Stimulated activated CD4-positive, alpha-beta T cell treated with anti-CD3 and anti-CD28 coated beads, Interleukin-15, amount 100 ng/mL, for 1 hour (primary cell): Measurements from ENCODE around the gene NFATC3.

Experiments used
- DNase-seq, 2 donors: peaks; one replicate each; pipeline ENCODE4 v3.0.0-alpha.2; 2020; ENCODE audit warnings: low read depth in 1 of 2, low spot score in 1 of 2

Gene NFATC3

DNA sequence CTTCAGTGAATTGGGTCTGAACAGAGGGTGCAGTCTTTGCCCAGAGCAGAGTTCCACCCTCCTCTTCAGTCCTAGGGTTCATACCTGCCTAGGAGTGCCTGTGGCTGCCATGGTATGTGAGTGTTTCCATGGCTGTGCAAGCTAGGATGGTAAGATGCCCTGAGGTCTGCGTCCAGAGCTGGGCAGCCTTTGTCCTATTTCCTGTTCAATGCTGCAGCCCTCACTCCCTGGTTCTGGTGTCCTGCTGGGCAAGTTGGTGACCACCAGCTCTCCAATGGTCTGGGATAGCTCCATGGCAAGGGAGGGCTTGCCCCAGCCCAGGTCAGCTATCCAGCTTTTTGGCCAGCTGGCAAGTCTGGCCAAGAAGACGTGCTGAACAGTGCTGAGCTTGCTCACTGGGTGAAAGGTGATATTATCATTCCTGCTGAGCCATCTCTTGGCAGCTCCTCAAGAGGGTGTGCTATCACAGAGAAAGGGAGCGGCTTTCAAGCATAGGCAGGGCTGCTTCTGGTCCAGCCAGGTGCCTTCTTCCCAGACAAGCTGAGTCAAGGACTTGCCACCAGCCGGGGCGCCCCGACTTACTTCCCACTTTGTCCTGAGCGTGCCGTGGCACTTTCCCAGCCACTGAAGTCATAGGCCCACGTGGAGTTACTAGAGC lies 13.0 kb upstream of the NFATC3 start:
- DNase-seq, result no peak

DNA sequence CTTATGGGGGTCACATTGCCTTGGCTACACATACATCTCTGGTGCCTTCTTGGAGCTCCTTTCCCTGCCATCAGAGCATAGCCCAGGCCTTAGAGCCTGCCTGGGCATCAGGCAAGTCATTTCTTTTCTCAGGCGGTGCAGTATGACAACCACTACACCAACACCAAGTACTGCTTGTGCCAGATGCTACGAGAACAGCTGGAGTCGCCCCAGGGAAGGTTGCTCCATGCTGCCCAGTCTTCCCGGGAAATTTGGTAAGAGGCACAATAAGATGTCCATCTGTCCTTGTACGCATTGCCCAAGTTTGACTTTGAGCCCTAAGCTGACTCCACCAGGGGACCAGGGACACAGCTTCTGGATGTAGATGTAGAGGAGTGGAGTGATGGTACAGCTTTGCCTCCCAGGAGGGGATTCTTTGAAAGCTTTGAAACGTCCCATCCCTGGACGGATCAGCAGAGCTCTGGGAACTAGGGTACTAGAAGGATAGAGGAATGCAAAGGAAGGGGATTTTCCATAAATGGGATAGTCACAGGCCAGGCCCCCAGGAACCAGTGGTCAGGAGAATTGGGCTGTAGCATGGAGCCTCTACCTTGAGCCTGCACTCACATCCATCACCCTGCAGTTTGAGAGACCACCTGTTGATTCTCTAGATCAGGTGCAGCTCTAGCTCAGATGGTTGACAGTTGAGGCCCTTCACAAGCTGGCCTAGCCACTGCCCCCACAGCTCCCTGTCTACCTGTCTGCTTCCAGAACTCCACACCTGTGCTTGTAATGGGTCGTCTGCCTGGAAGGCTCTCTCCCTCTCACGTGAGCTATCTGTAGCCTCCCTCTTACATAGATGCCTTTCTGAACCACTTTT lies 11.0 kb upstream of the NFATC3 start:
- no peak for DNase-seq

DNA sequence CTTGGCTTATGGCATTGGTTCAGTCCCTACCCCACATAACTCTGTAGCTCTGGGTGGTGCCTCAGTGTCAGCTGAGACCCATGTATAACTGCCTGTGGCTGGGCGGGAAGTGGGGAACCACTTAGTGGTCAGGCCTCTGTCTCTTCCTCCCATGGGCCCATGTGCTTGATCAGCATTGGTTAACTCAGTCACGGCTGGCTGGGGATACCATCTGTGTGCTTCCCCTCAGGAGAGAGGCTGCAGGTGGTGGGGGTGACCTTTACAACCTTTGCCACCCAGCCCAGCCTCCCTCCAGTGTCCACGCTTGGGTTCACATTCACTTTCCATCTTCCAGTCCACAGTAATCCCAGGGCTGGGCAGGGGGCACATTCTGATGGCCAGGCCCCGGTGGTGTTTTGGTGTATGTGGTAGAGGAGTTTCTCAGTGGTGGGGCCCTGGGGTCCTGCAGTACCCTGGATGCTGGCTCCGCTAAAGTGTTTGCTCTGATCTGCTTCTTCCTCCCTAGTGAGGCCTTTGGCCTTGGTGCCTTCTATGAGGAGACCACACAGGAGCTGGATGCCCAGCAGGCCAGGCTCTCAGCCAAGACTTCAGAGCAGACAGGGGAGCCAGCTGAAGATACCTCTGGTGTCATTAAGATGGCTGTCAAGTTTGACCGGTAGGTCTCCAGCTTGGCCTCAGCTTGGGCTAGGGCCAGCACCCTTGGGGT lies 10.2 kb upstream of the NFATC3 start:
- no peak for DNase-seq

DNA sequence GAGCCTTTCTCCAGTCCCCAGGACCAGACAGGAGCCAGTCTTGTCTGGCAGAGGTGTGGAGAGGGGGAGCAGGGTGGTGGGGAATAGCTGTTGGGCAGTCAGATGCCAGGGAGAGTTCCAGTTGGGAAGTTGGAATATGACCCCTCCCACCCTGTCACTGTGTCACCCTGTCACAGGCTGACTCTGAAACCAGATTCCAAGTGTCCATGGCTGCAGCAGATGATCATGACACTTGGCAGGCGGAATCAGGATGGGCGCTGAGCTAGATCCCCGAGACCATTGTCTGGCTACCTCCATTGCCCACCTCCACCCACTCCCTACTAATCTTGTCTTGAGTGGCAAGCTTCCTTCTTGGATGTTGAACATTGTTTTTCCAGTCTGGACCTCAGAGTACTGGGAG lies 9.2 kb upstream of the NFATC3 start:
- no peak for DNase-seq

DNA sequence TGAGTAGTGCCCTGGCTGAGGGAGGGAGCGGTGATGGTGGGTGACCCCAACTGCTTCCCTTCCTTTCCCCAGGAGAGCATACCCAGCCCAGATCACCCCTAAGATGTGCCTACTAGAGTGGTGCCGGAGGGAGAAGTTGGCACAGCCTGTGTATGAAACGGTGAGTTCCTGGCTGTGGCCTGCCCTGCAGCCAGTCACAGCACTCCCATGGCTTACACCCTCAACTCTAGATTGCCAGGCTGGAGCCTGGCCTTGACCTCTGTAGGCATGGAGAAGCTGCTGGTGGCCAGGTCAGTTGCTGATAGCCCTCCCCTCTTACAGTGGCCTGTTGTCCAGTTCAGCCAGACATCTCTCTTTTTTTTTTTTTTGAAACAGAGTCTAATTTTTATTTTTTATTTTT lies 8.6 kb upstream of the NFATC3 start:
- no peak for DNase-seq

DNA sequence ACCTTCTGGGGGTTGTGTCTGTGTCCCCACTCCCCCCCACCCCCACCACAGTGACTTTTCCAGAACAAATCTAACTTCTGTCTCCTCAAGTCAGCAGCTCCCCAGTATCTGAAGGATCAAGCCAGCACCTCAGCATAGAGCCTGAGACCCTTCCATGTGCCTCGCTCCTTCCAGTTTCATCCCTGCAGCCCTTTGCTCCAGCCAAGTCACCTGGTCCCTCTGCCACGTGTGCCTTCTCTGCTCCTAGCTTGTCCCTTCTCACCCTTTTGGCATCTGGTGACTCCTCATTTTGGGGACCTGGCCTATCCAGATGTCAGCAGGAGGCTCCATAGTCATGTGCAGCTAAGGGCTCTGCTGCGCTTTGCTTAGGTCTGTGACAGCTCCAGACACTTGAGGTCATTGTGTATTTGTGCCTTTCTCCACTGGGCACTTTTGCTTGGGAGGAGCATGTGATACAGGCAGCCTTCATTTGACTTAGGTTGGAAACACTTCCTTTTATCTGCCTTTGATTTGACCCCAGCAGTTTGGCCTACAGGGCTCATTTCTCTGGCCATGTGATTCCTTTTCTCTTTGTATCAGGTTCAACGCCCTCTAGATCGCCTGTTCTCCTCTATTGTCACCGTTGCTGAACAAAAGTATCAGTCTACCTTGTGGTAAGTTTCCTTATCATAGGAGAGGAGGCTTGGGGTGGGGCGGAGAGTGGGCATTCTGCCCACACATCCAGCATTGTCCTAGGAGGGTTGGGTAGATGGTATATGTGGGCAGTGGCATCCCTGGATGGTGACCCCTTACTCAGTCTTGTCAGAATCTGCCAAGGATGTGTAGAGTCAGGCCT lies 7.1 kb upstream of the NFATC3 start:
- DNase-seq, result no peak

DNA sequence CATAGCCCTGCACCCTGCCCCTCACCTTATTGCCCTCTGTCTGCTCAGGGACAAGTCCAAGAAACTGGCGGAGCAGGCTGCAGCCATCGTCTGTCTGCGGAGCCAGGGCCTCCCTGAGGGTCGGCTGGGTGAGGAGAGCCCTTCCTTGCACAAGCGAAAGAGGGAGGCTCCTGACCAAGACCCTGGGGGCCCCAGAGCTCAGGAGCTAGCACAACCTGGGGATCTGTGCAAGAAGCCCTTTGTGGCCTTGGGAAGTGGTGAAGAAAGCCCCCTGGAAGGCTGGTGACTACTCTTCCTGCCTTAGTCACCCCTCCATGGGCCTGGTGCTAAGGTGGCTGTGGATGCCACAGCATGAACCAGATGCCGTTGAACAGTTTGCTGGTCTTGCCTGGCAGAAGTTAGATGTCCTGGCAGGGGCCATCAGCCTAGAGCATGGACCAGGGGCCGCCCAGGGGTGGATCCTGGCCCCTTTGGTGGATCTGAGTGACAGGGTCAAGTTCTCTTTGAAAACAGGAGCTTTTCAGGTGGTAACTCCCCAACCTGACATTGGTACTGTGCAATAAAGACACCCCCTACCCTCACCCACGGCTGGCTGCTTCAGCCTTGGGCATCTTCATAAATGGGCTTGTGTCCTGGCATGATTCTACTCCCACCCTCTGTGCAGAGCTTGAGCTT lies 6.3 kb upstream of the NFATC3 start:
- no peak for DNase-seq

DNA sequence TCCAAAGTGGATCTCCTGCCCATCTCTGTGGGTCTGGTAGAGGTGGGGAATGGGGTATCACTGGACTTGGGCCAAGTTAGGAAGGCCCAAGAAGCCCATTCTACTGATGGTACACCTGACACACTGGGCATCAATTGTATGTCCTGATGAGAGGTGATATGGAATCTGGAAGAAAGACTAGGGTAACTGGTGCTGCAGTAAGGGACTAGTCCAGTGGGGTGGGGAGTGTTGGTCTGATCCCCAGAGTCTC lies 5.9 kb upstream of the NFATC3 start:
- DNase-seq, result no peak

DNA sequence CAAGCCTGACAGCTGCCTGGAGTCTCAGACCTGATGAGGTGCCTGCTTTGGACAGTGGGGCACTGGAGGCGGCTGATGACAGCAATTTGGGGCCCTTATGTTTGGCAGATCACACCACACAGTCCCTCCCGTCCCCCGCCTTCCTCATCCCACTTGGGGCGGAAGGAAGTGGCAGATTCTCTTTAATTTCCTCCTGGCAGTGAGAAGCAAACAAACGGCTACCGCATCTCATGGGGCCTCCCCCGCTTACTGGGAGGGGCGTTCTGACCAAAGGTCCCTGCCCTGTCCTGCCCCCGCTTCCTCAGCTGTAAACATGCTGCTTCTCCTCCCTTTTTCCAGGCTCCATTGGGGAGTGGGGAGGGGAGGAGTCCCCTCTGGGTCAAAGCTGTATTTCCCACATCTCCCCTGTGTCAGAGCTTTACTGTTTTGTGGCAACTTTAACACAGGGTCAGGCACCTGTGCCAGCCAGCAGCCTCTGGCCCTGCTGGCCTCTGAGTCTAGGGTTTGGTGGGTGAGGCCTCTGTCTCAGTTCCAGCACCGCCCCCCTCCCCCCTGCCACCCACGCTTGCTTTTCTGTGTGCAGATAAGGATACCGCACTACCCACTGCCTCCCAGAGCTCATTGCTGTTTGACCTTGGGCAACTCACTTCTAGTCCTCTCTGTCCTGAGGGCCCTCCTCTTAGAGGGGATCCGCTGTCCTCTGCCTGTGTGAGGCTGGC lies 5.4 kb upstream of the NFATC3 start:
- DNase-seq, result peak; percentile 47 to 48

DNA sequence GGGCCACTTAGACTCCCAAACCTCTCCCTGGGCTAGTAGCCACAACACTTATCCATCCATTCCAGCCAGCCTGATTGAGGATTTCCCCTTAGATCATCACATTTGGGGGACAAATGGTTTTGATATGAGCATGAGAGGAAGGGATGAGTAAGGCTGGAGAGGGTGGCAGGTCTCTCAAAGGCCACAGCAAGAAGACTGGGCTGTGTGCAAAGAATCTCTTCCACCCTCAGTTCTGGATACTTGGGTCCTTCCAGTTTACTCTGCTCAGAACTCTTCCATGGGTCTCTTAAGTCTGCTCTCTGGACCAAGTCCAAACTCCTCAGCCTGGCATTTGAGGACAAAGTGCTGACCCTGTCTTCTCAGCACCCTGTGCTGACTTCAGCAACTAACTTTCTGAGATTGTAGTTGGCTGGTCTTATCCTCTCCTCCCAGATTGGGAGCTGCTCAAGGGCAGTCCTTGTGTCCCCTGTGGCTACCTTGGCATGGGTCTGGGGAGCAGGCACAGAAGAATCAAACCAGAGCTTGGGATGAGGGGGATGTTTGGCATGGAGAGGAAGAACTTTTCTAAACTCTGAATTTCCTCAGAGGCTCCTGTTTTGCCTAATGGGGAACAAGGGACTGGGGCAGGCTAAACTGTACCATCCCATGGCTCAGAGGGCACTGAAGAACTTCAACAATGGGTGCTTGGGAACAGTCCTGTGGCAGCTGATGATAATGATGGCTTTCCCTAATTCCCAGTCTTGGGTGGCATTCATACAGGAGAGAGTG lies 3.1 kb upstream of the NFATC3 start:
- no peak for DNase-seq

DNA sequence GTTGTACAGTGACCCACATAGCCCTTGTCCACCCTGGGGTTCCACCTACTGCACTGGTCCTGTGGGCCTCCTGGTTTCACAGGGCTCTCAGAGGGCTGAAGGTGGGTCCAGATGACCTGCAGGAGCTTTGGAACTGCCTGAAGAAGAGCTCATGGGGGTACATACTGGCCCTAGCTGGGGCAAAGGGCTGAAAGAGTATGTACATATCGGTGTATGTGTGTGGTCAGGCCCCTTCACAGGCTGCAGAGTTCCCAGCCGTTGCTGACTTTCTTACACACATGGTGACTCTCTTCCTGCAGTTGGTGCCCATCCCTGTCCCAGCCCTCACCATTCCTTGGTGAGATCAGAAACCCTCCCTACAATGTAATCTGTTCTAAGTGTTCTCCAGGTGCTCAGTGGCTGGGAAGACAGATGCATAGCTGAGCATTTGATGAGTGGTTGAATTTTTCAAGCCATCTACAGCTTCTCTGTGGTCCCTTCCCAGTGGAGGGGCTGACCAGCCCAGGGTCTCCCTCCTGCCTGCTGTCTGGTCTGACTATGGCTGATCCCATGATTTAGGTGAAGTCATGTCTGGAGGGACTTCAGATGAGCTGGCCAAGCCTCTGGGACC lies 2.4 kb upstream of the NFATC3 start:
- no peak for DNase-seq

DNA sequence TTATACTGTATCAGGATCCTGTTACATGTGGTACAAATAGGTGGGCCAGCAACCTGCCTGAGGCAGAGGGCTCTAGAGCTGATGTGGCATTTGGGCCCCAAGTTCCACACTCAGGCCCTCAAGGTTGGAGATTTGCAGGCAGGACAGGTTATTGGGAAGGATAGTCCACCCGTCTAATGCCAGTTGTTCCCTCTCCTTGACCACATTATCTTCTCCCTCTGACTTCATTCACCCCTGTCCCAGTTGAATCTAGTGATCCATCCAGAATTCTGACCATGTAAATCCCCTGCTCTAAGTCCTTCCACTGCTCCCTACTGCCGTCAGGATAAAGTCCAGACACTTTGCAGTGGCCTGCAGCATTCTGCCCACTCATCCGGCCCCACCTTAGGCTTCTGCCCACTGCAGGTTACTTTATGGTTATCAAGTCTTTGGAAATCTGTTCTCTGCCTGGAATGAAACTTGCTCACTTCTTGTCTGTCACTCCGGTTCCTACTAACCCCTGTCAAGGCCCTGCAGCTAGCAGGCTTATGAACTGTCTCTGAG lies 1.9 kb upstream of the NFATC3 start:
- DNase-seq, result no peak

DNA sequence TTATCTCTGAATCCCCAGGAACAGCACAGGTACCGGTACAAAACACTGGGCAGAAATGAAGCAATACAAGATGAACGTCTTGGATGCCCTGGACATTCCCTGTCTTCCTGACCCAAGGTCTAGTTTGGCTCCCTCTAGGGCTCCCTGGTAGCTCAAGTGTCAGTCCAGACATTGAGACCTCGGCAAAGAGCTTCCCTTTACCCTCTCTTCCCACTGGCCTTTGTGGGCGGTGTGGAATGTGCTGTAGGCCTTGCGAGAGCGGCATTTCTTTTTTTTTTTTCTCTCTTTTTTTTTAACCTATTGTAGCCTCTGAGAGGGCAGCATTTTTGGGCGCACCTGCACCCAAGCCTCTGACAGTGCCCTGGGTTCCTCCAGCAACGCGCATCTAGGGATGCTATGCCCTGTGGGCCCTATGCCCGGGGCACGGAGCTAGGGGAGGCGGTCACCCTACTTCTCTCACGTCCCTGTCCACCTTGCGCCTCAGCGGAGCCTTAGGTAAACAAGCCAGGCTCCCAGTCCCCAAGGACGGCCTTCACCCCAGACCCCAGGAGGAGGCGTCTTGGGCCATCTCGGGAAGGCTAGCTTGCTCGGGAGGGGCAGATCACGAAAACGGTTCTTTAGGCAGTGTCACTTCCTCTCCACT lies 1.2 kb upstream of the NFATC3 start:
- peak in 1 of 2 donors; percentile 23 for DNase-seq

DNA sequence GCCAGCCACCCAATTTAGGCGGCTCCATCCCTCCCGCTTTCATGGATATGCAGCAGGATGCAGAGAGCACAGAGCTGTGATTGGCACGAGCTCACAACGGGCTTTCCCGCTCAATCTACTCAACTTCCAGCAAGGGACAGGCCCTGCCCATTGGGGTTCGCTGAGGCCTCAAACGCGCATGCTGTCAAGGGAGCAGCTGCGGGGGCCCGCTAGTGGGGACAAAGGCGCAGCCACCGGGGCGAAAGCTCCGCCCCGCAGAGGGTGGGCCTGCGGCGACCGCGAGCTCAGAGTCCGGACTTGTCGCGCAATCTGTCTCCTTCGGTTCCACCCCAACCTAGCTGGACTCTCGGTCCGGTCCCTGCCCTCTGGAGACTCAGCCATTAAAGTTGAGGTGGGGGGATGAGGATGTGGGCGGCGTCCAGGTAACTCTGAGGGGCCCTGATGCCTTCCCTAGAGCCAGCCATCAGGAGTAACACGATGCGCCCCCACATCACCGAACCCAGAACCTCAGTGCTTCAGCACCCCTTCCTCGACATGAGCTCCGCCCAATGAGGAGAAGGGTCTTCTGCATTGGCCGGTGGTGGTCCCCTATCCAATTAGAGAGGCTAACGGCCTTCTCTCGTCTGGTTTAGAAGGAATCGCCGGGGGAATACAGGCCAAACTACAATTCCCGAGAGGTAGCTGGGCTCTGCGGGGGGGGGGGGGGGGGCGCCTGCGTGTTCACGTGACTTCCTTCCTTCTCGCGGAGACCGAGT lies 489 bp upstream of the NFATC3 start:
- peak; percentile 63 to 76 for DNase-seq

DNA sequence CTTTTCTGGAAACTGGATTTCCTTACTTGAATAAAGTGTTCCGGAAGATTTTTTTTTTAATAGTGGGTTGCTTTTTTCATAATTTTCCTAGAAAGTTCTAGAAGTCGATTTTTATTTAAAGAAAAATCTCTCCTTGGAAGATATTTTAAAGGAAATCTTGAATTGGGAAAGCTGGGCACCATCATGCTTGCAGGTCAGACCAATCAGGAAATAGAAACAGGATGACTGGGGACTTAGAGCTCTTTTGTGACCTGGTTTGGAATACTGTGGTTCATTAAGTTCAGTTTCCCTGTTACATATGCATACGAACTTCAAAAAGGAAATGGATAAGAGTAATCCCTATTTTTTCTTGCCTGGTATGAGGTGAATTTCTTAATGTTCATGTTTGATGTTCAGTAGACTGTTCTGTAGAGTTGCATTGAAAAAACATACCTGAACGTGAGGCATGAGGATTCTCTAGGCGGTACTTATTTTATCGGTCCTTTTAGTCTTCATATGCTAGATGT lies 1.2 kb downstream of the NFATC3 start:
- DNase-seq, result no peak

DNA sequence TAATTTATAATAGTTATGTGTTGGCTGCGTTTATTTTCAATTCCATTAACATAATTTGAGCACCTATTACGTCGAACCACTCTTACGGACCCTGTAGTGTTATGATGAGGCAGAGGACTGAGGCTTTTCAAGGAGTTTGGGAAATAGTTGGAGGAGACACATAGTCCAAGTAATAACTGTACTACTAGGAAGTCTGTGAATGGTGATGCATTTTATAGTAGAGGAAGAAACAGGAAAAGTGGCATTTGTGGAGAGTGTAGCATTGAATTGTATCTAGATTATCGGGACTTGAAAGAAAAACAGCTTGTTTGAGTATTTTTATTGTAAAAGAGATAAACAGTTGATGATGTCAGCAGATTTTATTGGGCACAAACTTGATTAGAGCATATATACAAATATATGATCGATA lies 1.7 kb downstream of the NFATC3 start:
- no peak for DNase-seq

DNA sequence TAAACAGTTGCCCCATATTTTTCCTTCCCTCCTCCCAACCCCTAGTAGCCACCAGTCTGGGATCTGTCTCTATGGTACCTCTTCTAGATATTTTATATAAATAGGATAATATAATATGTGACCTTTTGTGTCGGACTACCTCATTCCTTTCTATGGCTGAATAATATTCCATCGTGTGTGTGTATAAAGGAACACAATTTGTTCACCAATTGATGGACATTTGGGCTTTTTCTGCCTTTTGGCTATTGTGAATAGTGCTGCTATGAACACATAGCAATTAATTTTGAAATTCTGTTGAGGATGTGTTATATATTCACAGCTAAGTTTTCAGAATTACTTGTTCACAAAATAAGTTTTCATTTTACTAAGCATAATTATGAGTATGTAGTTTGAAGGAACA lies 2.5 kb downstream of the NFATC3 start:
- DNase-seq, result no peak
